A204.1 (cell line): ENCODE results near the gene POLR1C.
"Not testable (repeated sequence)": the region's sequence is repeated elsewhere in the genome, so short reads cannot be mapped to it uniquely, and the experiment has no call there.

Experiments
- FAIRE-seq: peaks from 2 replicates; lab custom pipeline; 2012; peaks lifted over from hg19 to GRCh38; lab: Jason Lieb, UNC

The POLR1C gene

GRCh38 chr6:43509984-43510826 is 6.7 kb upstream of the POLR1C start, which contains the start of gene LRRC73:
TSS of gene LRRC73 (minus strand) at chr6:43510346. CDS start at chr6:43509785, 561 bp downstream.
- FAIRE-seq = no peak

DNA sequence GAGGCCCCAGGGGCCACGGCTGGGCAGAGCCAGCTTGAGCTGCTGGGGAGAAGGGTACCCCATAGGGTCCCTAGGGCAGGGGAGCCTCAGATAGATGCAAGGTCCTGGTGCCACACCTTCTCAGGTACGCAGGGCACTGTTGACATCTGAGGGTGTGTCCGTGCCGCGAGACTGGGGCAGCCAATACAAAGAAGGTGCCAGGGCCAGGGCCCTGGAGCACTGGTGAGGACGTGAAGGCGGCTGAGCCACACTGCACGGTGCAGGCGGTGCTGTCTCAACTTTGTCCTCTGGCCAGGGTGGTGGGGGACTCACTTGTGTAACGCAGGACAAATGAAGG is 6.1 kb upstream of the POLR1C start:
- no peak for FAIRE-seq

- no peak for FAIRE-seq
Observed at GRCh38 chr6:43511824-43512415, 5.0 kb upstream of the POLR1C start.

- FAIRE-seq = no peak
Observed at GRCh38 chr6:43515808-43516207, 1.1 kb upstream of the POLR1C start.

DNA sequence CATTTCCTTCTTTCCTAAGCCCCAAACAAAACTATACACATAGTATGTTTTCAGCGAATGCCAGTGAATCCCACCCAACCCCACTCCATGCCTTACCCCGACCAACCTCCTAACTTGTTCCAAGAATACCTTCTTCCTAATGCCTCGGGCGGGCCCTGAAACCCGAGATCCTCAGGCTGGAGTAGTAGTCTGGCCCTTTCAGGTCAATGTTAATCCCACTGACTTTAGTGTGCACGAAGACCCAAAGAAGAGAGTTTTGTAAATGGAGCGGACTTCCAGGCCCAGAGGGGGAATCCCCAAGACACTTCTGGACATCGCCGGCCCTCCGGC is 557 bp upstream of the POLR1C start:
- no peak for FAIRE-seq

DNA sequence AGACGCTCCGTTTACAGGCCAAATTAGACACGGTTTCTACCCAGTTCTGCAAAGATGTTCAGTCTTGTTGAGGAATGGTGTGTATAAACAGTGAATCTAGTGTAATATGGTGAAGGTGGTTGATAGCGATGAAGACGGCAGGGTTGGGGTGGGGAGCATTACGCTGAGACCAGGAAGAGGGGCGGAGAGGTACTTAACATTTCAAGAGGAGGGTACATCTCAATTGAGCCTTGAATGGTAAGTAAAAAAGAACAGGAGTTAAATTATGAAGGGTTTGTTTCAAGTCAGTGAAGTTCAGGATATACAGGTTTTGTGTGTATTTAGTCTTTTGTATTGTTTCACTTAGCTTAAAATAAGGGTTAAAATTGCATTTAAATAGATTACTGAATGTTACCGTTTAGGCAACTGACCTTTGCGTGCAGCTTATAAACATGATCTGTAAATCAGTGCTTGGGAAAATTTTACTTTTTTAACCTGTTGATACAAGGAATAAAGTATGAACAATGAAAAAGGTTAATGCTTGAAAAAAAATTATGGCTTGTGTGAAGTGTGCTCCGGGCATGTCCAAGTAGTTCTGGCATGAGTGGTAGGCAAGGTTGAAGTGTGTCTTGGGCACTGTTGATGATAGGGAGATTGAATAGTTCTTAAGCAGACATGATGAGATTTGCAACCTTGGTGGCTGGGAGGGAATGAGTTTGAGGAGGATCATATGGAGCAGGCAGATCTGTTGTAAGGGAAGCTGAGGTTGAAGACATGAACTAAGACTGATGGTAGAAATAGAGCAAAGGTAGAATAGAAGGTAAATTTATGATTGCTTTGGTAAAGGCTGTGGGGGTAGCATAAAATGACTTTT is 842 bp downstream of the POLR1C start:
- FAIRE-seq = no peak

DNA sequence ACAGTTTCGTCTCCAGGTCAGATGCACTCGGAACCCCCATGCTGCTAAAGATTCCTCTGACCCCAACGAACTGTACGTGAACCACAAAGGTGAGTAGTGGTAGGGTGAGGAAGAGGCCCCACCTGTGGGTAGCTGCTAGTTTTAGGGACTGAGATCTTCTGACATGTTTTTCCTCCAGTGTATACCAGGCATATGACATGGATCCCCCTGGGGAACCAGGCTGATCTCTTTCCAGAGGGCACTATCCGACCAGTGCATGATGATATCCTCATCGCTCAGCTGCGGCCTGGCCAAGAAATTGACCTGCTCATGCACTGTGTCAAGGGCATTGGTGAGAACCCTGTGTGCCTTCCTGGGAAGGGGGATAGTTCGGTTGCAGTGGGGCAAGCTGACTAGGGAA is 3.2 kb downstream of the POLR1C start:
- FAIRE-seq = no peak

- FAIRE-seq = no peak
Observed at GRCh38 chr6:43521836-43522235, 4.9 kb downstream of the POLR1C start.

DNA sequence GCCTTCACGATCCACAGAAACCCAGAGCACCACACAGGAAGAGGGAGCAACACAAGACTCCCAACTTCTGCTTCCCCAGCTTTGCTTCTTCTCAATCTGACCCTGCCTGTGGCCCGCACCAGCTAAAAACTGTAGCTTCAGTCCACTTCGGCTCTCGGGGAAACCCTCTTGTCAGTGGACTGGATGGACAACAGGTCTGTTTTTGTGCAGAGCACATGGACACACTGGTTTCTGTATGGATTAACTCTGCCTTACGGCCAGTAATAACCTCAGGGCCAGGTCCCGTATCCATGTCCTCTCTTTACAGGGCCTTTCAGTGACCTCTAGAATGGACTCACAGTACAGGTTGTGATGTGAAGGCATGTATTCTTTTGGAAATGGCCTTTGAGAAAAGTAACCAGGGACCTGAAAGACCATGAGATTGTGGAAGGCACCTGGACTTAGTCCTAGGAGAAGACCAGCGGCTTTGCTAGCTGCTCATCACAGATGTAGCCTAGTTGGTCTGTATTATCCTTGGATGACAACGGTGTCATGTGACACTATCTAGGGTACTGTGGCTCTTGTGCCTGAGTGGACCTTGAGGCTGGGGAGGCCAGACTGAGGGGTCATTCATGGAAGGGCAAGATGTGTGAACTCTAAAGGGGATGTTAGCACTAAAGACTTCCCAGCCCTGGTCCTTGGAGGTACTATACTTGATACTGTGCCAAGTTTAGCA is 5.8 kb downstream of the POLR1C start:
- no peak for FAIRE-seq

DNA sequence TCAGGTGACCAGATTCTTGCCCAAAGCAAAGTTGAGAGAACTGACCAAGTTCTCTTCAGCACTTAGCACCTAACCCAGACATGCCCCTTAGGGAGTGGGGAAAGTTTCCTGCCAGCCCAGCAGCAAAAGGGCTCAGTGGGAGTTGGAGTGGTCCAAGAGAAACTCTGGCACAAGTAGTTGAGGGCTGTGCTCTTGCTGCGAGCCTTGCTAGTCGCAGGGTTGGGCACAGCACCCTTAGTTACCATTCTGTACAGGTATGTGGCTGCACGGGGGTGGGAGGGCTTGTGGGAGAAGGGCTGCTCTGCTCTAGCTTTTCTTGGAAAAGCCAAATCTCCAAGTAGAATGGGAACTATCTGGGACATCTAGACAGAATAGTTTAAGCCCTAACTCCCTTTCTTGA is 6.4 kb downstream of the POLR1C start:
- no peak for FAIRE-seq

DNA sequence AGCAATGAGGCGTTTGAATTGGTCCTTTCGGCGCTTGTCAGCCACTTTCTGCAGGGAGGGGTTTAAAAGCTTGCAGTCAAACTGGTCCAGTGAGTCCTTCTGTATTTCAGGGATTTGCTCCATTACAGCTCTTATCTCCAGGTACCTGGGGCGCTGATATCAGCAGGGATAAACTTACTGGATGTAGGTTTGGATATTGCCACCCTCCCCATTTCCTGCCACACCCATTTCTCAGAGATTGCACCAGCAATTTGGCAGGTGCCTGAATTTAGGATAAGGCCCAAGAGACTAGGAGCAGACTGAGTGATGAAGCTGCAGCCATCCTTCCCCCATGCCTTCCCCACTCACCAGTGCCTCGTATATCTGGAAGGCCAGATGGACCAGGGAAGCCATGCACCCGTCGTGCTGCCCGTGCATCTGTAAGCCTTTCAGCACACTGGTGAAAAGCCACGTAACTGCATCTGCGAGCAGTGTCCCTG is 7.6 kb downstream of the POLR1C start:
- no peak for FAIRE-seq

DNA sequence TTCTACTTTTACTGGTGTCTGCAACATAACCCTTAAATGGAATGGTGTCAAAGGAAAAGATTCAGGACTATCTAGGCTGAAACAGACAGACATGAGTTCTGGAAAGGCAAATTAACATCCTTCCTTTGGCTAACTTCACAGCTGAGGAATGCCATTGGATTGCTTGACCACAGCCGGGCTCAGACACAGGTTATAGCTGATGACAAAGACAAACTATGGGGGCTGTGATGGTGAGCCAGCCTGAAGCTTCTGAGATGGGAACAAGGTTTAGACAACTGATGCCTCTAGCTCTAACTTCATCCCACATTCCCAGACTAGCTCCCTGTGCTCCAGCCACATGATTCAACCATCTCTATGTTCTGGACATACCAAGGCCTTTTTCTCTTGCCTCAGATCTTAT is 15.3 kb downstream of the POLR1C start:
- no peak for FAIRE-seq

DNA sequence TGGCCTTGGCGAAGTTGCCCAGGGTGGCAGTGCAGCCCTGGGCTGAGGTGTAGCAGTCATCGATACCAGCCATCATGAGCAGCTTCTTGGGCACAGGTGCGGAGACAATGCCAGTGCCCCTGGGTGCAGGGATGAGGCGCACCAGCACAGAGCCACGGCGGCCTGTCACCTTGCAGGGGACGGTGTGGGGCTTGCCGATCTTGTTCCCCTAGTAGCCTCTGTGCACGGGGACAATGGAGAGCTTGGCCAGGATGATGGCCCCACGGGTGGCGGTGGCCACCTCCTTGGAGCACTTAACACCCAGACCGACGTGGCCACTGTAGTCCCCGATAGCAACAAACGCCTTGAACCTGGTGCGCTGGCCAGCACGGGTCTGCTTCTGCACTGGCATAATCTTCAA is 22.1 kb downstream of the POLR1C start:
- FAIRE-seq = not testable (repeated sequence)

- not testable (repeated sequence) for FAIRE-seq
Observed at GRCh38 chr6:43539409-43539808, 22.5 kb downstream of the POLR1C start.

DNA sequence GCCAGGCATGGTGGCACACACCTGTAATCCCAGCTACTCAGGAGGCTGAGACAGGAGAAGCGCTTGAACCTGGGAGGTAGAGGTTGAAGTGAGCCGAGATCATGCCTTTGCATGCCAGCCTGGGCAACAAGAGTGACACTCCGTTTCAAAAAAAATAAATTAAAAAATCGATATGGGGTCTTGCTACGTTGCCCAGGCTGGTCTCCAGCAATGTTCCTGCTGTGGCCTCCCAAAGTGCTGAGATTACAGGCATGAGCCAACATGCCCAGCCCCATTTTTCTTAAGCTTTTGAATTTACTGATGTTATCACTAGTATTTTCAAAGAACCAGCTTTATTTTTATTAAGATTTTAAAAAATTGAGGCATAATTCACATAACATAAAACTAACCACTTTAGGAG is 23.6 kb downstream of the POLR1C start:
- no peak for FAIRE-seq

- no peak for FAIRE-seq
Observed at GRCh38 chr6:43541774-43542471, 25.0 kb downstream of the POLR1C start.

- FAIRE-seq = no peak
Observed at GRCh38 chr6:43544461-43544860, 27.6 kb downstream of the POLR1C start.

- FAIRE-seq = no peak
Observed at GRCh38 chr6:43547222-43547621, 30.3 kb downstream of the POLR1C start.

DNA sequence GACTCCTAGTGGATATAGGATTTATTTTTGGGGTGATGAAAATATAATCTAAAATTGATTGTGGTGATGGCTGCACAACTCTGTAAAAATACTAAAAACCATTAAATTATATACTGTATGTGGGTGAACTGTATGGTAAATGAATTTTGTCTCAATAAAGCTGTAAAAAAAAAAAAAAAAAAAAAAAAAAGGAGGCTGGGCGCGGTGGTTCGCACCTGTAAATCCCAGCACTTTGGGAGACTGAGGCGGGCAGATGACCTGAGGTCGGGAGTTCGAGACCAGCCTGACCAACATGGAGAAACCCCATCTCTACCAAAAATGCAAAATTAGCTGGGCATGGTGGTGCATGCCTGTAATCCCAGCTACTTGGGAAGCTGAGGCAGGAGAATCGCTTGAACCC is 40.7 kb downstream of the POLR1C start:
- FAIRE-seq = not testable (repeated sequence)

GRCh38 chr6:43559328-43559727 is 42.4 kb downstream of the POLR1C start:
- no peak for FAIRE-seq

- FAIRE-seq = no peak
Observed at GRCh38 chr6:43570876-43571441, 54.1 kb downstream of the POLR1C start.
